H1 (cell line): Measurements from ENCODE around the gene EXOSC10. TPM values are rescaled to one million over a fixed set of nuclear protein-coding genes. Genes with fewer than 3 reads are reported as not detected.

Source experiments
- CTCF ChIA-PET: fragments of 300-600 bp; sonication (Branson Sonifier 250); formaldehyde crosslinking; loops from one replicate; lab custom pipeline; 2021; ENCODE audit not compliant: partially characterized antibody; lab: Charles Lee
- POLR2A ChIA-PET: fragments of 300-600 bp; sonication (Branson Sonifier 250); formaldehyde crosslinking; loops from one replicate; lab custom pipeline; 2021; ENCODE audit warnings: inconsistent platforms; ENCODE audit not compliant: partially characterized antibody; lab: Charles Lee
- DNase-seq, 2 experiments: peaks; one replicate each; pipeline versions ENCODE4 v3.0.0 to v3.0.0-alpha.2; 2010 to 2022; ENCODE audit warnings: low spot score in 2 of 2, low read depth in 1 of 2, mixed read lengths in 1 of 2
- FAIRE-seq: peaks from 2 replicates; lab custom pipeline; 2011; peaks lifted over from hg19 to GRCh38; lab: Jason Lieb, UNC
- H2AFZ ChIP-seq: 2 replicates; pipeline ENCODE4 v1.8.1; 2012; ENCODE audit warnings: low read length, inconsistent platforms
- H2AK5ac ChIP-seq: 2 replicates; pipeline ENCODE4 v1.6.1; 2013; ENCODE audit warnings: low read depth, low read length
- H2BK120ac ChIP-seq: replicated peaks from 2 replicates; pipeline ENCODE3; 2013; ENCODE audit warnings: low read depth, low read length, inconsistent platforms
- H2BK12ac ChIP-seq: 2 replicates; pipeline ENCODE4 v1.6.1; 2013; ENCODE audit warnings: low read depth, low read length
- H2BK15ac ChIP-seq: 2 replicates; pipeline ENCODE4 v1.6.1; 2013; ENCODE audit warnings: low read length
- H2BK20ac ChIP-seq: 2 replicates; pipeline ENCODE4 v1.6.1; 2013; ENCODE audit warnings: low read length
- H2BK5ac ChIP-seq: 2 replicates; pipeline ENCODE4 v1.6.1; 2013; ENCODE audit warnings: low read depth, low read length
- H3K14ac ChIP-seq: 2 replicates; pipeline ENCODE4 v1.6.1; 2013; ENCODE audit warnings: inconsistent platforms; ENCODE audit not compliant: insufficient read length
- H3K18ac ChIP-seq: 2 replicates; pipeline ENCODE4 v1.6.1; 2013; ENCODE audit warnings: low read length; ENCODE audit errors: extremely low read depth
- H3K23ac ChIP-seq: 2 replicates; pipeline ENCODE4 v1.6.1; 2013; ENCODE audit warnings: inconsistent platforms; ENCODE audit not compliant: insufficient read length
- H3K23me2 ChIP-seq: 2 replicates; pipeline ENCODE4 v1.6.1; 2013; ENCODE audit warnings: low read depth, low read length
- H3K27ac ChIP-seq: 2 replicates; pipeline ENCODE4 v1.6.1; 2011; ENCODE audit warnings: low read depth, low read length, inconsistent platforms
- H3K27me3 ChIP-seq, 4 experiments: replicated peaks in 1 of 4; 1 replicate in 1 of 4; 2 replicates in 3 of 4; pipeline versions ENCODE4 v1.6.1 to v1.8.1; 2011 to 2013; ENCODE audit warnings: low read length in 3 of 4, mild to moderate bottlenecking in 3 of 4, inconsistent platforms in 2 of 4, mixed read lengths in 2 of 4, moderate library complexity in 1 of 4; ENCODE audit not compliant: control insufficient read depth in 3 of 4, insufficient read depth in 3 of 4; ENCODE audit errors: extremely low read depth in 1 of 4
- H3K36me3 ChIP-seq, 4 experiments: 2 replicates each; pipeline versions ENCODE4 v1.6.1 to v1.8.1; 2011 to 2013; ENCODE audit warnings: mild to moderate bottlenecking in 4 of 4, low read length in 3 of 4, moderate library complexity in 2 of 4, control low read depth in 1 of 4, inconsistent platforms in 1 of 4; ENCODE audit not compliant: insufficient read depth in 4 of 4, control insufficient read depth in 2 of 4
- H3K4ac ChIP-seq: replicated peaks from 2 replicates; pipeline ENCODE3; 2013; ENCODE audit warnings: low read length, low read depth, mixed read lengths, inconsistent platforms; ENCODE audit not compliant: insufficient read length
- H3K4me1 ChIP-seq, 4 experiments: replicated peaks in 1 of 4; 1 replicate in 1 of 4; 2 replicates in 3 of 4; pipeline versions ENCODE4 v1.6.1 to v1.8.1; 2011 to 2013; ENCODE audit warnings: low read length in 3 of 4, inconsistent platforms in 2 of 4, mixed read lengths in 1 of 4; ENCODE audit not compliant: insufficient read depth in 4 of 4, control insufficient read depth in 3 of 4
- H3K4me2 ChIP-seq, 2 experiments: 2 replicates each; pipeline versions ENCODE4 v1.6.1 to v1.8.1; 2011 to 2013; ENCODE audit warnings: low read depth in 2 of 2, low read length in 2 of 2, control low read depth in 1 of 2, inconsistent platforms in 1 of 2, mild to moderate bottlenecking in 1 of 2; ENCODE audit not compliant: insufficient read depth in 1 of 2
- H3K4me3 ChIP-seq, 4 experiments: fragments of 200-600, 300-600 bp in 1 of 4; sonication (generic), shearing (Covaris generic), sonication (Bioruptor Twin) in 1 of 4; 2 replicates each; pipeline versions ENCODE4 v1.5.1 to v1.8.1; 2011 to 2016; ENCODE audit warnings: low read length in 4 of 4, low read depth in 3 of 4, control low read depth in 2 of 4, inconsistent platforms in 2 of 4, mild to moderate bottlenecking in 2 of 4, mixed read lengths in 1 of 4, moderate library complexity in 1 of 4; ENCODE audit not compliant: insufficient read depth in 2 of 4; ENCODE audit errors: extremely low read depth in 1 of 4
- H3K56ac ChIP-seq: replicated peaks from 2 replicates; pipeline ENCODE3; 2013; ENCODE audit warnings: low read depth, mild to moderate bottlenecking, mixed read lengths, low read length, inconsistent platforms; ENCODE audit not compliant: insufficient read length
- H3K79me1 ChIP-seq: 2 replicates; pipeline ENCODE4 v1.6.1; 2013; ENCODE audit warnings: low read depth, low read length, control low read depth
- H3K79me2 ChIP-seq, 2 experiments: 2 replicates each; pipeline versions ENCODE4 v1.6.1 to v1.8.1; 2012 to 2013; ENCODE audit warnings: low read length in 2 of 2, mild to moderate bottlenecking in 2 of 2, inconsistent platforms in 1 of 2; ENCODE audit not compliant: insufficient read depth in 2 of 2, control insufficient read depth in 1 of 2
- H3K9ac ChIP-seq, 4 experiments: replicated peaks in 1 of 4; 1 replicate in 1 of 4; 2 replicates in 3 of 4; pipeline versions ENCODE4 v1.6.1 to v1.8.1; 2011 to 2013; ENCODE audit warnings: low read depth in 3 of 4, low read length in 3 of 4, control low read depth in 2 of 4, mild to moderate bottlenecking in 2 of 4, moderate library complexity in 2 of 4, inconsistent platforms in 1 of 4; ENCODE audit errors: extremely low read depth in 1 of 4
- H3K9me3 ChIP-seq, 2 experiments: 2 replicates each; pipeline versions ENCODE4 v1.6.1 to v1.8.1; 2012 to 2013; ENCODE audit warnings: mild to moderate bottlenecking in 2 of 2, moderate library complexity in 2 of 2, control low read depth in 1 of 2, inconsistent platforms in 1 of 2, low read depth in 1 of 2, low read length in 1 of 2, mixed read lengths in 1 of 2; ENCODE audit not compliant: insufficient read depth in 2 of 2
- H4K20me1 ChIP-seq, 2 experiments: replicated peaks in 1 of 2; 2 replicates each; pipeline versions ENCODE3 to v1.8.1; 2011 to 2013; ENCODE audit warnings: inconsistent platforms in 2 of 2, low read length in 2 of 2, mild to moderate bottlenecking in 1 of 2; ENCODE audit not compliant: insufficient read depth in 2 of 2, control insufficient read depth in 1 of 2
- H4K5ac ChIP-seq: 2 replicates; pipeline ENCODE4 v1.6.1; 2013; ENCODE audit warnings: low read length, low read depth, mixed read lengths, inconsistent platforms; ENCODE audit not compliant: insufficient read length
- H4K8ac ChIP-seq: 2 replicates; pipeline ENCODE4 v1.8.0; 2013; ENCODE audit warnings: mild to moderate bottlenecking, moderate library complexity, low read length, inconsistent platforms; ENCODE audit not compliant: insufficient read depth; ENCODE audit errors: extremely low read depth
- H4K91ac ChIP-seq: replicated peaks from 2 replicates; pipeline ENCODE3; 2013; ENCODE audit warnings: low read length, mixed read lengths, inconsistent platforms; ENCODE audit not compliant: insufficient read length
- BACH1 ChIP-seq: IDR thresholded peaks from 2 replicates; pipeline ENCODE4 v1.6.1; 2012; ENCODE audit warnings: low read length, improper control_type of control experiment
- CHD1 ChIP-seq: IDR thresholded peaks from 2 replicates; pipeline ENCODE4 v1.6.1; 2012; ENCODE audit warnings: low read depth, low read length, improper control_type of control experiment
- CTBP2 ChIP-seq: IDR thresholded peaks from 2 replicates; pipeline ENCODE4 v1.7.0; 2011; ENCODE audit warnings: borderline replicate concordance, mild to moderate bottlenecking, moderate library complexity, mixed read lengths, low read length; ENCODE audit not compliant: insufficient read depth, insufficient read length
- GTF2F1 ChIP-seq: IDR thresholded peaks from 2 replicates; pipeline ENCODE4 v1.6.1; 2012; ENCODE audit warnings: low read depth, low read length, improper control_type of control experiment, borderline replicate concordance
- JUND ChIP-seq: IDR thresholded peaks from 2 replicates; pipeline ENCODE4 v1.6.1; 2011; ENCODE audit warnings: mild to moderate bottlenecking, improper control_type of control experiment, low read length
- KDM1A ChIP-seq: fragments of 200-600, 300-600 bp; sonication (generic); IDR thresholded peaks from 2 replicates; pipeline ENCODE4 v1.7.1; 2016; ENCODE audit warnings: mild to moderate bottlenecking, low read length, borderline replicate concordance
- RBBP5 ChIP-seq: IDR thresholded peaks from 2 replicates; pipeline ENCODE4 v1.7.1; 2012; ENCODE audit warnings: low read depth, mild to moderate bottlenecking, inconsistent platforms, low read length, moderate library complexity, borderline replicate concordance
- RFX5 ChIP-seq: IDR thresholded peaks from 2 replicates; pipeline ENCODE4 v1.6.1; 2011; ENCODE audit warnings: low read depth, low read length, improper control_type of control experiment, borderline replicate concordance
- SIN3A ChIP-seq, 2 experiments: IDR thresholded peaks in 1 of 2; conservative IDR thresholded peaks in 1 of 2; 2 replicates each; pipeline ENCODE4 v1.6.1; 2011 to 2012; ENCODE audit warnings: low read length in 2 of 2, improper control_type of control experiment in 1 of 2, low read depth in 1 of 2, mild to moderate bottlenecking in 1 of 2
- TAF1 ChIP-seq: IDR thresholded peaks from 2 replicates; pipeline ENCODE4 v1.6.1; 2011; ENCODE audit warnings: mild to moderate bottlenecking, low read depth, low read length
- WGBS, 2 experiments: shearing (Covaris generic) in 1 of 2; methylation state at CpG; one replicate each; pipeline versions ENCODE4 v1.1.6 to v1.1.7; 2013 to 2015; ENCODE audit warnings: low lambda C conversion rate in 2 of 2, mixed read lengths in 2 of 2, inconsistent platforms in 1 of 2, low coverage in 1 of 2, missing lambda C conversion rate in 1 of 2; ENCODE audit not compliant: insufficient replicate concordance in 2 of 2, insufficient coverage in 1 of 2, insufficient read length in 1 of 2; ENCODE audit errors: extremely low coverage in 1 of 2, missing lambda C conversion rate in 1 of 2; 5-methylcytosine and 5-hydroxymethylcytosine counted together
- polyA plus RNA-seq, 7 experiments: library from polyadenylated mRNA; depleted of rRNA in 3 of 7; stranded (reverse) in 5 of 7; unstranded in 2 of 7; fragments of >200 nt in 5 of 7; fragments of 200-250 nt in 2 of 7; gene quantifications; 1 replicate in 5 of 7; 2 replicates in 1 of 7; 4 replicates in 1 of 7; pipeline versions ENCODE4 v1.2.1 to v1.2.3, GENCODE V29; 2011 to 2013; ENCODE audit warnings: missing spikeins in 2 of 7, mixed read lengths in 2 of 7
- total RNA-seq: library from RNA; stranded (reverse); fragmentation: NEBNext Ultra II Directional; extraction: Animal tissue kit (Norgen Biotek cat#: 25700); gene quantifications from 2 replicates; pipeline ENCODE4 v1.2.1, GENCODE V29; 2021

Gene EXOSC10
- total and polyA plus RNA-seq, 2 of the 8 experiments (the other 6 are each of a cell fraction or from before 2014, with no cell fraction given), result 57.9 to 86.1 TPM

GRCh38 chr1:11138029-11138428 lies 38.4 kb upstream of the EXOSC10 start:
- Histone ChIP-seq H2AK5ac (no peak overlapping the region), H3K18ac (no peak overlapping the region), H3K27me3 (no peaks in the 10 kb centered on the region), H3K56ac (no peak overlapping the region), H3K23ac (no peak overlapping the region), H3K4ac (no peak overlapping the region), H3K14ac (no peak overlapping the region), H2BK20ac (no peak overlapping the region), H3K4me3 (no peak overlapping the region), H3K23me2 (no peaks in the 10 kb centered on the region), H4K8ac (no peak overlapping the region), H3K9me3 (no peaks in the 10 kb centered on the region), H3K79me1 (no peaks in the 10 kb centered on the region), H2BK12ac (no peak overlapping the region), H3K9ac (no peak overlapping the region), H2BK15ac (no peak overlapping the region), H3K4me1 (no peaks in the 10 kb centered on the region), H4K5ac (no peak overlapping the region), H2BK5ac (no peak overlapping the region)
- DNase-seq (no peak), FAIRE-seq (no peak)
- CTCF ChIA-PET, result no interaction called here
- POLR2A ChIA-PET, result interaction anchor here (1.3 kb wide), 1 partner anchor 10 kb away, joined by 5 read pairs; no protein-coding TSS in a partner anchor
- no peak for TF ChIP-seq TAF1
- TF ChIP-seq KDM1A, result no peak
- no peak for TF ChIP-seq SIN3A (conservative IDR thresholded peaks at IDR 0.05 in 1 of 2, IDR thresholded peaks at IDR 0.05 in 1 of 2; ENCODE audit: low read depth in 1 of 2, low read length in 2 of 2)
- no peak for TF ChIP-seq JUND
- no peak for TF ChIP-seq CTBP2
- TF ChIP-seq CHD1, result no peak
- TF ChIP-seq RBBP5, result no peak
- no peak for TF ChIP-seq GTF2F1
- TF ChIP-seq RFX5, result no peak
- no peak for TF ChIP-seq BACH1
- TF ChIP-seq, all 59 proteins: peak for 0
- H4K20me1 ChIP-seq, result peaks cover 0 to 2% of the 10 kb centered on the region in 2 experiments
- WGBS, 2 experiments, result 82% methylated on average over 1 of the region's 1 CpG; no CpG with 5 or more reads in 1 of the 2 experiments
- no peak overlapping the region for H3K4me2 ChIP-seq
- no peak overlapping the region for H4K91ac ChIP-seq
- no peak overlapping the region for H2BK120ac ChIP-seq
- no peak overlapping the region for H3K27ac ChIP-seq
- no peaks in the 10 kb centered on the region for H3K79me2 ChIP-seq
- H3K36me3 ChIP-seq, result peaks cover 10 to 57% (median 32%) of the 10 kb centered on the region in 4 experiments; a peak in 7 of 8 replicates
- no peak overlapping the region for H2AFZ ChIP-seq
